GM12864 (cell line): ENCODE measurements around the gene USP27X.

ENCODE experiments used
- DNase-seq: peaks from one replicate; pipeline ENCODE4 v3.0.0-alpha.2; 2011; ENCODE audit warnings: low read depth
- H3K4me3 ChIP-seq: 2 replicates; pipeline ENCODE4 v1.5.1; 2011; ENCODE audit warnings: mild to moderate bottlenecking, low read depth, low read length, control low read depth
- TF ChIP-seq, protein P1 (sequence below): IDR thresholded peaks from 2 replicates; pipeline ENCODE4 v1.5.1; 2011; ENCODE audit warnings: low read depth, mild to moderate bottlenecking, moderate library complexity, low read length, control low read depth, inconsistent platforms; ENCODE audit errors: missing control alignments

The USP27X gene

DNA sequence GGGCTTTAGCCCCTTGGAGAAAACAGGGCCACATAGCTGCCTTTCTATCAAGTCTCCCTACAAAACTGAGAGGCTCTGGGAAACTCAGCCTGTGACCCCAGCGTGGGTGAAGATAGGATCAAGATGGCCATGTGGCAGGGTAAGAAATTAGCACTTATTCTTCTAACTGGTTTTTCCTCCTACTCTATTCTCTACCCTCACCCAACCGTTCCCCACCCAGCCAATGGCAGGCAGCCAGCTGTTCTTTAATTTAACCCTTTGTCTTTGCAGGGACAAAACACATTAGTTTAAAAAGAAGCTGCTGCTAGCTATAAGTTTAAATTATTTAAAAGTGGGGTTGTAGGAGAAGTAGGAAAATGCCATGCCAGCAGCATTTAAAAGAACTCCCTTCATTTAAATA, 45.9 kb downstream of the USP27X start:
- no peak for DNase-seq
- no peak overlapping the region for H3K4me3 ChIP-seq
- TF ChIP-seq, protein P1, sequence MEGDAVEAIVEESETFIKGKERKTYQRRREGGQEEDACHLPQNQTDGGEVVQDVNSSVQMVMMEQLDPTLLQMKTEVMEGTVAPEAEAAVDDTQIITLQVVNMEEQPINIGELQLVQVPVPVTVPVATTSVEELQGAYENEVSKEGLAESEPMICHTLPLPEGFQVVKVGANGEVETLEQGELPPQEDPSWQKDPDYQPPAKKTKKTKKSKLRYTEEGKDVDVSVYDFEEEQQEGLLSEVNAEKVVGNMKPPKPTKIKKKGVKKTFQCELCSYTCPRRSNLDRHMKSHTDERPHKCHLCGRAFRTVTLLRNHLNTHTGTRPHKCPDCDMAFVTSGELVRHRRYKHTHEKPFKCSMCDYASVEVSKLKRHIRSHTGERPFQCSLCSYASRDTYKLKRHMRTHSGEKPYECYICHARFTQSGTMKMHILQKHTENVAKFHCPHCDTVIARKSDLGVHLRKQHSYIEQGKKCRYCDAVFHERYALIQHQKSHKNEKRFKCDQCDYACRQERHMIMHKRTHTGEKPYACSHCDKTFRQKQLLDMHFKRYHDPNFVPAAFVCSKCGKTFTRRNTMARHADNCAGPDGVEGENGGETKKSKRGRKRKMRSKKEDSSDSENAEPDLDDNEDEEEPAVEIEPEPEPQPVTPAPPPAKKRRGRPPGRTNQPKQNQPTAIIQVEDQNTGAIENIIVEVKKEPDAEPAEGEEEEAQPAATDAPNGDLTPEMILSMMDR = no peak

DNA sequence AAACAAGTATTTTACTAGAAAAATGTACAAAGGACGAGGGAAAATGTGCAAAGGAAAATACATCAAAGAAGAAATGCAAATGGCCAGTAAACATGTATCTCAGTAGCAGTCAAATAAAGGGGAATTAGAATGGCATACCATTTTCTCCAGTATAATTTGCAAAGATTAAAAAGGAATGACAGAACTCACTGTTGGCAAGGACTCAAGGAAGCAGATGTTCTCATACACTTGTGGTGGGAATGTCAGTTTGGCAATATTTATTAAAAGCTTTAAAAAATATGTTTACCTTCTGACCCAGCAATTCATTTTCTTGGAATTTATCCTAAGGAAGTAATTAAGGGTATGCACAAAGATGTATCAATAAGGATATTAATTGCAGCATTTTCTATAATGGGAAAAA, 50.8 kb downstream of the USP27X start:
- H3K4me3 ChIP-seq = no peak overlapping the region
- TF ChIP-seq, protein P1 = no peak
- DNase-seq = no peak
